HG03571 (cell line): ENCODE results near the gene ENTR1.
A peak's percentile ranks its signal among the peaks of the same experiment; 100 is the strongest.

Experiments
- ATAC-seq: cut with Tn5 transposase; IDR thresholded peaks from one replicate; pipeline ENCODE4 v1.9.1; 2021; ENCODE audit not compliant: unreplicated experiment

Gene ENTR1

DNA sequence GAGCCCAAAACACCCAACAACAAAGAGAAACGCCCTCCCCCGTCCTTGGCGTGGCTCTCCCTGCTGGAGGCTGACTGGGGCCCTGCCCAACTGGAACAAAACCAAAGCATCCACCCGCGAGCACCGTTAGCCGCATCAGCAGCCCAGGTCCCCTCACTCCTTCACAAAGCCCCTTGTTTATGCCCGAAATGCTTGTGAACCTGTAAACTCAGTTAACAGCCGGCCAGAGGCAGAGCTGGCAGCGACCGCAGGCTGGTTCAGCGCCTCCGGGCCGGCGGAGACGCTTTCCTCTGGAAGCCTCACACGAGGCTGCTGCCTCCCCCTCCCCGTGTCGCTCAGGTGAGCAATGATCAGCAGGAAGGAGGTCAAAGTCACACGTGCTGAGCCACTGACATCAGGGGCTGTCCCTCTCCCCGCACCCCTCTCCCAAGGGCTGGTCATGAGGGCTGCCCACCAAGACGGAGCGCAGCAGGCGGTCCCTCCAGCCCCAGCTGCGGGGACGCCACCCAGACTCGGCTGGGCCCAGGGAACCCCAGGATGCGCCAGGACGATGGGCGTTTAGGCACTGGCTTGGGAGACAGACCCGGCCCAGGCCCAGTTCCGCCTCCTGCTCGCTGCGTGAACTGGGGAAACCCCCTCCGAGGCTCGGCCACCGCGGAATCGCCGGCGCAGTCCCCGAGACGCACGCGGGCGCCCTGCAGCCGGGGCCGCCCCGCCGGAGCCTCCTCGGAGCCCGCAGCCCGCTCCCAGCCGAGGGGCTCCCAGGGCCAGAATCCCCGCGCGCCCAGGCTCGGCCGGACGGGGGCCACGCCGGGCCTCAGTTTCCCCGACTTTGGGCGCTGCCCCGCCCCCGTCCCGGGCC lies 11.0 kb downstream of the ENTR1 start:
- peak; percentile 23 for ATAC-seq

DNA sequence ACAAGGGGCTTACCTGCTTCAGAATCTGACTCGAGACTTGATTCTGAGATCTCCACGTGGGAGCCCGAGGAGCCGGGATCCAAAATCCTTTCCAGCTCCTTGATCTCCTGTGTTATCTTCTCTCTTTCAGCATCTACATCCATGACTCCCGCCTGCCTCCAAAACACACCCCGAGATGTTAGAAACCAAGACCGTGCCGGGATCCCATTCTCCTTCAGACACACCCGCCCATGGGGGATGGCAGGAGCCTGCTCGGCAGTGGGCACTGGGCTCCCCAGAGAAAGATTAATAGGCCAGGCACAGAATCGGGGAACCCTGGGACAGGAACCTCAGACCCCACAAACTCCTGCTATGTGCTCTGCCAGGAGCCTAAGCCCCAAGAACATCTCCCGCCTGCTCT lies 12.1 kb downstream of the ENTR1 start:
- no peak for ATAC-seq

DNA sequence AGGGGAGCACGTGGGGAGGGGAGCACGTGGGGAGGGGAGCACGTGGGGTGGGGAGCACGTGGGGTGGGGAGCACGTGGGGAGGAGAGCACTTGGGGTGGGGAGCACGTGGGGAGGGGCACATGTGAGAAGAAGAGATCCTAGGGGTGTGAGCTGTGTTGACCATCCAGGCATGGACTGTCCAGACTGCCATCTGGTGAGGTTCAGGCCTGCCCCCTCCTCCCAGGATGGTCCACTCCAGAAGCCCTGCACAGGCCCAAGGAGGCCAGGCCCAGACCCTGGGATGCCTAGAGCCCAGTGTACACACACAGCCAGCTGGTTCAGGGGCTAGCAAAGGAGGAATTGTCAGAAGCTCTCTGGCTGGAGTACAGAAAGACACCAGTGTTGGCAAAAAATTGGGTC lies 12.8 kb downstream of the ENTR1 start:
- ATAC-seq = no peak

DNA sequence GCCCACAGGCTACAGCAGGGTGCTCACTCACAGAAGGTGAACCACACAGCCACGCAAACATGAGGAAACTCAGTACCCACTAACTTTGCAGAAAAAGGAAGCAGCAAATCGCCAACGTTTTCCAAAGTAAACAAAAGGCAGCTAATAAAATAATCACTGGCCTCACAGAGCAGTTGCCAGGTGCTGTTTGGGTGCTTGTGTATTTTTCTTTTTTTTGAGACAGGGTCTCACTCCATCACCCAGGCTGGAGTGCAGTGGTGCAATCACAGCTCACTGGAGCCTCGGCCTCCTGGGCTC lies 14.2 kb downstream of the ENTR1 start:
- ATAC-seq = no peak

DNA sequence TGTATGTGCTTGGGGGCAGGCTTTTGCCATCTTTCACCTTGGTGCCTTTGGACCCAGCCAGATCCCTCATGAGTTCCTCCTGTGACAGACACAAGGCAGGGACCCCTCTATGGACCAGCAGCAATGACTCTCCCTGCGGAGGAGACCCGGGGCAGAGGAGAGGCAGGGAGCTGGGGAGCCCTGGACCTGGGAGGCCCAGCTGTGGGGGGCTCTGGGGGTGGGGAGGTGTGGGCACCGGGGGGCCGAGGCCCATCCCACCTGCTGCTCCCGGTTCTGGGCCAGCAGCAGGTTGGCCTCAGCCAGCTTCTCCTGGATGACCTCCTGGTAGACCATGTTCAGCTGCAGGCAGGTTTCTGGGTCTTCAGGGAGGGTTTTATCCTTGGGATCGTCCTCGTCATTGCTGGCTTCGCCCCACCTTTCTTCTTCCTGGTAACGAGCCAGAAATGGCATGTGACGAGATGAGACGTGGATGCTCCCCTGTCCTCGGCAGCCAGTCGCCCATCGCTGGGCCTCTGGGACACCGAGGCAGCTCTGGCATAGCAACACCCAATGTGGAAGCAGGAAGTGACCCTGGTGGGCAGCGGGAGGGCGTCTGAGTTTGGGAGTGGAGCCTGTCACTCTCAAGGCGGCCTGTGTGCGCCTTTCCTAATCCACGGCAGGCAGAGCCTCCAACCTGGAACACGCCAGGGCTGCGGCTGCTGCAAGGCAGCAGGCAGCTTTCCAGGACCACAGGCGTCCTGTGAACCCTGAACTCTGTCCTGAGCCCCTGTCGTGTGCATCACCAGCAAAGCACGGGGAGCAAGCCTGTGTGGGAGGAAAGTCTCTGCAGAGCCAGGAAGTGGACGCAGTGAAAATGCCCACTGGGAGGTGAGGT lies 14.8 kb downstream of the ENTR1 start:
- no peak for ATAC-seq

DNA sequence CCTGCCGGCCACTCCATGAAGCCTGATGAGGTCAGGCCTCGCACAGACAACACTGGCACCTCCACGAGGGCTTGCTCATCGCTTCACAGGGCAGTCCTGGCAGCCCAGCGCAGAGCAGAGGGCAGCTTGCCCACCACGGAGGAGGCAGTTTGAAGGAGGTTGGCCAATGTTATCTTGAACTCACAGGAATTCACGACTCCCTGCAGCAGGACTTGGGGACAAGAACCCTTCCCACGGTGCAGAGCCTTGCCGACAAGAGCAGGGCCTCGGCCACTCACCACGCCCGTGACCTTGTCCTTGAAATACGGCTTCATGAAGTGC lies 15.4 kb downstream of the ENTR1 start:
- no peak for ATAC-seq

DNA sequence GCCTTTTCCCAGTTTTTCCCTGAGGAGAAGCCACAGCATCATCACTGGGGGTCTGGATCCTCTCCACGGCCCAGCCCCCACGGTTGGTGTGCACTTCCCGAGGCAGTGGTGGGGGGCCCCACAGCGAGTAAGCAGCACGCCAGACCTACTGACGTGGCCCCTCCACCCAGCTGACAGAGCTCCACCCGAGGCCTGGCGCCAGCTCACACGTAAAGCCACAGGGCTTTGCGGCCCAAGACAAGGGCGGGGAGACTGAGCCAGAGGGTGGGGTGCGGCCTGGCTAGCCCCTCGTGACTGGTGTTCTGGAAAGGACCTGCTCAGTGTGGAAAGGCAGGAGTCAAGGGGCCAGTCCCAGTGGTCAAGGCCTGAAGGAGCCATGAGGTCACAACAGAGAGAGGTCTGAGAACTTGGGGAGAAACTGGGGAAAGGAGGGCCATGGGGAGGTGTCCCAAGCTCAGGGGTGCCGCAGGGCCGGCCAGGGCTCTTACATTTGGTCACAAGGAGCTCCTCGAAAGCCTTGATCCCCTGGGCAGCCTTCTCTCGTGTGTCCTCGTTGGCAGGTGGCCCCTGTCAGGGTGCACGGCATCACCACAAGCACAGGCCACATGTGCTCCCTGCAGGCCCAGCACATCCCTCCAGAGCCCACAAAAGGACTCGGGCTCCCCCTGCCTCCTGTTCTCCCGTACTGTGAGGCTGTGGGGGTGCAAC lies 15.9 kb downstream of the ENTR1 start:
- ATAC-seq = no peak

DNA sequence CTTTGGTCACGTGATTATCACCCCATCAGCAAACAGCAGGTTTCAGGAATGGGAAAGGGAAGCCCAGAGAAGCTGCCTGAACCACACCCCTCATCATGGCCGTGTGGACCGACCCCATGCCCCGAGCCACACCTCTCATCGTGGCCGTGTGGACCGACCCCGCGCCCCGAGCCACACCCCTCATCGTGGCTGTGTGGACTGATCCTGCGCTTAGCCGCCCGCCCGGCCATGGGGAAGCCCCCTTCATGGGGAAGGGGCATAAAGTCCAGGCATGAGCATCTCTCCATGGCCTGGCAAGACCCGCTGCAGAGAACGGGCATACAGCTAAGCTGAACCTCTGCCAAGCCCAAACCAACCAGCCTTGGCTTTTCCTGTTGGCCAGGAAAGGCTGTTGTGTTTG lies 16.9 kb downstream of the ENTR1 start:
- ATAC-seq = no peak

DNA sequence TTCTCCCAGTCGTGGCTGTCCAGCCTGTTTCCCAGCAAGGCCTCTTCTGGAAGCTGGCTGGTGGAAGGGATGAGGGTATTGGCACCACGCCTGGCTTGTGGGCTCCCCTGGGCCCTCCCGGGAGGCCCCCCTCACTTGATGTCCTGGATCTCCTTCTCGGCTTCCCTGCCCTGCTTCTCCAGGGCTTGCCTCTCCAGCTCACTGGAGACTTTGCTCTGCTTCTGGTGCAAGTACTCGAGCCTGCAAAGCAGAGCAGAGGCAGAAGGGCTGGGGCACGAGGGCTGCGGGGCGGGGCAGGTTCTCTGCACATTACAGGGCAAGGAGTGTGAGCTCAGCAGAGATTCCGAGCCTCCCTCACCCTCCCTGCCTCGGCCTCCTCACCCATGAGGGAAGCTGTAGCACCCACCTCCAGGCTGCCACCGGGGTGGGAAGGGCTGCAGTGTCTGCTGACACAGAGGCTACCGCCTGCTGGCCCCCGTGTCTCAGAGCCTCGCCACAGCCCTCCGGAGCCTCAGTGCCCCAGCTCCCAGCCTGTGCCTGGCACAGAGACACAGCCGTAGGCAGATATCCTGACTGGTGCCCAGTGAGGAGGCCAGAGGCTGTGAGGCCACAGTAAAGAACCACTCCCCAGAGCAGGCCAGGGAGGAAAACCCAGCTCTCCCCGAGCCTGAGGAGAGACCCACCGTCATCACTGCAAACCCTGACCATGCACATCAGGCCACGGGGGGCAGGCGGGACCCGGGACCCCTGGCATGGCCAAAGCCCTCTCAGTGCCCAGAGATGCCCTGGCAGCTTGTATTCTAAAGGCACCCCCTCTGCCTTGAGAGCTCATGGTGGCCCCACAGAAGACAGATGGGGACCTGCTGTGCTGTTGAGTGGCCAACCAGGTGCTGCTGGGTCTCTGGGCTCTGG lies 17.6 kb downstream of the ENTR1 start:
- ATAC-seq = no peak

DNA sequence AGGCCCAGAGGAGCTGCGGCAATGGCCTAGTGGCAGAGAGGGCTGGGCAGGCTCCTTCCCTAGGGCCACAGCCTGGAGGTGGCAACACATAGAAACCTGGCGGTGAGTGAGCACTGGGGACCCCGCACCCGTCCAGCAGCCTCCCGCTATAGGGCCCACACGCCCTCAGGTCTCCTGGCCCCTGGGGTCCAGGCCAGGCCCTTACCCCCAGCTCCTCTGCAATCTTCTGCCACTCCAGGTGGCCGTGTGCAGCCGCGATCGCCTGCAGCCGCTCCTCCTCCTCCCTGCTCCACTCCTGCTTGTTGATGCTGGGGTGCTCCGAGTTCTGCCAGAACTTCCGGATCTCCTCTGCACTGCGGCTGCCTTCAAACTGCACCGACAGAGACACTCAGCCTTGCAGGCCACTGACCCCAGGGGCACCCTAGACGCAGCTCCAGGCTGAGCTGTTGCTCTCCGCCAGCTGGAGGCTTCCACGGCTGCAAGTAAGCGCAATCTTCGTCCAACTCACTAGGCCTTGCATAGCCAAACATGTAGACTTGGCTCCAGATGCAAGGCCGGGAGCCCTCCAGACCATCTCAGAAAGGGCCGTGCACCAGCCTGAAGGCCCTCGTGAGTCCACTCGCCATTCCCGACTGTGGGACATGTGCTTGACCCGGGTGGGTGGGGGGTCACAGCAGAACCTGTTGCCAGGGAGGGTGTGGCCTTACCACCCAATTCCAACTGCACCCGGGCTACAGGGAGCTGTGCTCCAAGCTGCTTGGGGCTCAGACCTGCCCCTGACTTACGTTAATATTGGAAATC lies 18.5 kb downstream of the ENTR1 start:
- ATAC-seq = no peak

DNA sequence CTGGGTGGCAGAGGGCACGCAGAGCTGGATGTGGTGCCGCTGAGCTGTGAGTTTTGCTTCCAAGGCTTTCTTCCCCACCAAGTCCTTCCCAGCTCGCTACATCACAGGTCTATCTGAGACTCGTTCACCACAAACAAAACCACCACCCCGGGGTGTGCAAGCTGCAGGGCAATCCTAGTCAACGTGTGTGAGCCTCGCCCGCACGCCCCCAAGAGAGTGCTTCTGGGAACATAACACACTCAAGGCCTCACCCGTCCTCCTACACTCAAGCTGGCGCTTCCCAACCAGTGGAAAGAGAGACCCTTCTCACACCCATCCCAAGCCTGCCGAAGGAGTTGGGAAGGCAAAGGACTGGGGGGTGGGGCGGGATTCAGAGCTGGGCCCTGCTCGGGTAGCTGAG lies 21.0 kb downstream of the ENTR1 start:
- ATAC-seq = no peak

DNA sequence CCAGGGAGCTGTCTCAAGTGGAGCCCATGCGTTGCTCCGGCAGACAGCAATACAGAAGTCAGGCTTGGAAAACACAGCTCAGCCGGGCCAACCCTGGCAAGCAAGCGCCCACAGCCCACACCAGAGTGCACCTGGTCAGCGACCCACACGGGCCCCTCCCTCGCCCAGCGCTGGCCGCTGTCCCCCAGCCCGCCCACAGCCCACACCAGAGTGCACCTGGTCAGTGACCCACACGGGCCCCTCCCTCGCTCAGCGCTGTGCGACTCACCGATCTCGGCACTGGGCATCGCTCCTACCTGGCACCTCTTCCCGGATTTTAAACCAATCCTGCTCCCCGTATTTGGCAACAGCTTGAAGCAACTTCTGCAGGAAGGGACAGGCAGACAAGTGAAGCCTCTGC lies 23.2 kb downstream of the ENTR1 start:
- ATAC-seq = no peak

DNA sequence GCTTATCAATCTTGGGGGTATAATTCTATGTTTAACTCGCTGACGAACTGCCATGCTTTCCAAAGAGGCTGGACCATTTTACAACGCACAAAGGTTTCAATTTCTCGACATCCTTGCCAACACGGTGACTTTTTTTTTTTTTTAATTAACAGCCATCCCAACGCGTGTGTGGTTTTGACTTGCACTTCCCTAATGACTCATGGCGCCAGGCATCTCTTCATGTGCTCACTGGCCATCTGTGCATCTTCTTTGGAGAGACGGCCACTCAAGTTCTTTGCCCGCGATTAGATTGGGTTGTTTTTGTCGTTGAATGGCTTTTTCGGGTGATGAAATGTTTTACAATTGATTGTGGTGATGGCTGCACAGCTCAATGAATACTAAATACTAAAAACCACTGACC lies 24.4 kb downstream of the ENTR1 start:
- ATAC-seq = no peak

DNA sequence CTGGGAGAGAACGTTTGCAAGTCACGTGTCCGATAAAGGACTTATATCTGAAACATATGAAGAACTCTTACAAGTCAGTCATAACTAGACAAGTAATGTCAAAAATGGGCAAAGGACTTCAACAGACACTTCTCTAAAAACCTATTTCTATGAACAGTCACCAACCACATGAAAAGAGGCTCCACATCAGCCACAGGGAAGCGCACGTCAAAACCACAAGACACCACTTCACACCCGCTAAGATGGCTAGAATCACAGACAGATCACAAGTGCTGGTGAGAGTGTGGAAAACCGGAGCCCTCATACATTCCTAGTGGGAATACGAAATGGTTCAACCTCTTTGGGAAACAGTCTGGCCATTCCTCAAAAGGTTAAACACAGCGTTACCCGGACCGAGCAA lies 25.4 kb downstream of the ENTR1 start:
- ATAC-seq = no peak

DNA sequence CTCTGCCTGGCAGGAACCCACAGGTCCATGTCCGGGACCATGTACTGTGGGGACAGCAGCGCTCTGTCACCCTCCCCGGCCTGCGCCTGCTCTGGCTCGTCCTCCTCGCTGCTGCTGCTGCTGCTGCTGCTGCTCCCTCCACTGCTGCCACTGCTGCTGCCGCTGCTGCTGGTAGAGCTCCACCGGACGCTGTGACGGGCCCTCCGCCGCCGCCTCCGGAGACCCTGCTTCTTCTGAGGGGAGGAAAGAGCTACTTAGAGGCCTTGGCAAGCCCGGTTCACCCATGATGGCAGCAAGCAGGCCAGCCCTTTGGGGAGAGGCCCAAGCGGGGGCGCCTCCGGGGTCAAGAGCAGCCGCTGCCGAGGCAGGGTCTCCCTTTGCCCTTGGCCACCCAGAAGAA lies 27.0 kb downstream of the ENTR1 start:
- no peak for ATAC-seq

DNA sequence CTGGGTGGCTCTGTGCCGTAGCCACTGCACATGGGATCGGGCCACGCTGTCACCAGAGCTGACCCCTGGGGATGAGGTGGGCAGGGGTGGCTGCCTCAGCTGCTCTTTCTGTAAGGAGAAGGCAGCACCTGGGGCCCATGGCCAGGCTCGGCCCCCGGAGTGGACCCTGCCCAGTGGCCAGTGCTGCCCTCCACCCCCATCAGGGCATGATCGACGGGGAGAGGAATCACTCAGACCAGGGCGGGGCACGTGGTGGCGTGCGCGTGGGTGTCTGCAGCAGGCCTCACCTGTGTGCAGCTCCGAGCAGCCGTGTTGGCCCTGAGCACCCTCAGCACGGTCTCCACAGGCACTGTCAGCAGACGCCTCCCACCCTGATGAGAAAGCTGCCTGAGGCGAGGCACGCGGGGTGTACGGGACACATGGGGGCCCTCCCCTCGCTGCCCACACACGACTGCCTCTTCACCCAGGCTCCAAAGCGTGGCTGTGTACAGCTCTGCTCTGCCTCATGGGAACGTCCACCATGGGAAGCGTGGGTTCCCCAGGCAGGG lies 28.4 kb downstream of the ENTR1 start:
- ATAC-seq = no peak

DNA sequence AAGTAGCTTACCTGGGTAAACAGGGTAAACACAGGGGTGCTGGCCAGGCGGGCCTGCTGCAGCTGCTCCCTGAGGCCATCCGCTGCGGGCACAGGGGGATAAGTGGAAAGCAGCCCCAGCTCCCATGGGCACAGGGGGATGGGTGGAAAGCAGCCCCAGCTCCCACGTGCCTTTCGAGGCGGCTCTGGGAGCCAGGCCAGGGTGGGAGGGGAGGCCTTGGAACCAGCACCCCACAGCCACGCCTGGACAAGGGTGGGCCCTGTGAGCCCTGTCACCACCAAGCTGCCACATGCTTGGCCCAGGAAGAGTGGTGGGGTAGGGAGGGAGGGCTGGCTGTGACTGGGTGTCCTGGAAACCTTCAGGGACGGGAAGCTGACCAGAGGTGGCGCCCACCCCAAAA lies 29.1 kb downstream of the ENTR1 start:
- no peak for ATAC-seq

DNA sequence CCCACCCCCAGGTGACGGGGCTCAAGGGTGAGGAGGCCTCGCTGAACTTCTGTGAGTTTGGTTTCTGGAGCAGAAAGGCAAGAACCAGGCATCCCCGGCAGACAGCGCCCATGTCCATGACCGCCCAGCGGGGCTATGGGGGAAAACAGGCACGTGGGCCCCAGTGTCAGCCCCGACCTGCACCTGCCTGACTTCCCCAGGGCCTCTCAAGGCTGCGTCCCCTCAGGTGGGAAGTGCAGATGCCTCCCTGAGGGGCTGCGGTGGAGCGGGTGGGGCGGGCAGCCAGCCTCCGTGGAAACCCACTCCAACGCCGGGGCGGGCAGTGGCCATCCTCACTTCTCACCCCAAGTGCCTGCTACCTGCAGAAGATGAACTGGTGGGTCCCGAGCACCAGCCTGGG lies 30.0 kb downstream of the ENTR1 start:
- no peak for ATAC-seq

DNA sequence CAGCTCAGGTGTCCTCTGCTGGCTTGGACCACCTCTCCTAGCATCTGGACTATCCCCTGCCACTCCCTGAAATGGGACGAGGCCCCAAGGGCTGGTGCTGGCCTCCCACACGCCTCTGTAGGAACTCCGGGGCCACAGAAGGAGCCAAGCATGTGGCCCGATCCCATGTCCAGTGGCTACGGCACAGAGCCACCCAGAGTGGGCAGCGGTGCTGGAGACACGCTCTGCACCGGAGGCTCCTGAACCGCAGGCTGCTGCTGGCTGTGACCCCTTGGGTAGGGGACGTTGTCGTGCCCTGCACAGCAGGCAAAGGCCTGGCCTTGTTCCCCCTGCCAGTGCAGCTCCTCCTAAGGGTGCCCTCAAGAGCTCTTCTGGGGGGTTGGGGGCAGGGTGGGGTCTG lies 30.5 kb downstream of the ENTR1 start:
- no peak for ATAC-seq

DNA sequence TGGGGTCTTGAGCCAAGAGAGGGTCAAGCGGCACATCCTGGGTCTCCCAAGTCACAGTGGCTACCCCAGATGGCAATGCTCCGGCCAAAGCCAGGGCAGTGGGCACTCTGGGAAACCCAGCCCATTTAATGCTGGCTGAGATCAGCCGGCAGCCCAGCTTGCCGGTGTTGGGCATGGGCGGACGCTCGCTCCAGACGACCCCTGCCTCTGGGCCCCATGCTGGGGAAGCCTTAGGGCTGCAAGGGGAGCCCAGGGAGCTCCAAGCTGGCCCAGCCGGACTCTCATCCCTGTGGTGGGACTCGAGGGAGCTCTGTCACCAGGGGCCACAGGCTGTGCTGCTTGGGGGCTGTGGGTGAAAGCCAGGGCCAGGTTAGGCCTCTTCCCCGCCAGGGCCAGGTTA lies 31.0 kb downstream of the ENTR1 start:
- ATAC-seq = no peak
